Heart left ventricle (tissue), 13 donors: ENCODE data around the gene FOXP1.

Experiments
- POLR2A ChIP-seq, 2 donors: fragments of 450-650 bp; IDR thresholded peaks; one replicate each; pipeline ENCODE4 v1.6.1; 2017; ENCODE audit warnings: antibody characterized with exemption in 2 of 2, mild to moderate bottlenecking in 2 of 2, moderate library complexity in 2 of 2
- TF ChIP-seq, protein P1 (sequence below), 12 donors: fragments of 200-600 bp; sonication (generic) in 4 of 12; IDR thresholded peaks; one replicate each; pipeline versions ENCODE4 v1.5.0 to v1.8.0; 2018 to 2022; ENCODE audit warnings: antibody characterized with exemption in 12 of 12, mild to moderate bottlenecking in 5 of 12
- donor health status: ischemic (EF 13 %, LVEDD 7.1; RV severe dilation, severe dysfunction).
- donor health status: DM: no; HTN: yes; CAD: no.
- donor health status: DM: no; HTN: no; CAD: no.
- donor health status: ischemic (EF 25% LVEDD 6.9; RV normal size, moderate dysfunction).
- donor health status: ischemic (EF 25% LVEDD 5.7; RV mildly dilated, moderate dysfunction).
- donor health status: ischemic (EF 35%, LVEDD 5.7; RV mildly dilated, moderate dysfunction).
- donor health status: nonischemic (EF 11% LVEDD 7.7; RV severe dilation, severe dysfunction).
- donor health status: DM: yes; HTN: yes; CAD: no.
- donor health status: PGD.
- donor health status: ischemic (EF 29% LVEDD 5.4; RV normal size, mild dysfunction).
- donor health status: nonischemic (EF 23%, LVEDD 6.1; RV moderate dilation, normal function).

DNA sequence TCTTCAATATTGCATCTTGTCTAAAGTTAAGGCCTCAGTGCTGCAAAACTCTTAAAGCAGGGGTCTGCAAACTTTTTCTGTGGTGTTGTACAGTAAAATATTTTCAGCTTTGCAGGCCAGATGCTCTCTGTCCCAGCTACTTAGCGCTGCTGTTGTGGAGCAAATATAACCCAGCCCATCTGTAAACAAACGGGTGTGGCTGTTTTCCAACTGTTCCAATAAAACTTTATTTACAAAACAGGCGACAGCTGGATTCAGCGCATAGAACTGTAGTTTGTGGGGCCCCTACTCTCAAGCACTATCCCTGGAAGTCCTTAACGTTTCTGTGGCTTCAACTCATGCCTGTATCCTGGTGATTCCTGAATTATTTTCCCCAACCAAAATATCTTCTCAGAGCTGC, 365.0 kb downstream of the FOXP1 start:
- TF ChIP-seq, protein P1, sequence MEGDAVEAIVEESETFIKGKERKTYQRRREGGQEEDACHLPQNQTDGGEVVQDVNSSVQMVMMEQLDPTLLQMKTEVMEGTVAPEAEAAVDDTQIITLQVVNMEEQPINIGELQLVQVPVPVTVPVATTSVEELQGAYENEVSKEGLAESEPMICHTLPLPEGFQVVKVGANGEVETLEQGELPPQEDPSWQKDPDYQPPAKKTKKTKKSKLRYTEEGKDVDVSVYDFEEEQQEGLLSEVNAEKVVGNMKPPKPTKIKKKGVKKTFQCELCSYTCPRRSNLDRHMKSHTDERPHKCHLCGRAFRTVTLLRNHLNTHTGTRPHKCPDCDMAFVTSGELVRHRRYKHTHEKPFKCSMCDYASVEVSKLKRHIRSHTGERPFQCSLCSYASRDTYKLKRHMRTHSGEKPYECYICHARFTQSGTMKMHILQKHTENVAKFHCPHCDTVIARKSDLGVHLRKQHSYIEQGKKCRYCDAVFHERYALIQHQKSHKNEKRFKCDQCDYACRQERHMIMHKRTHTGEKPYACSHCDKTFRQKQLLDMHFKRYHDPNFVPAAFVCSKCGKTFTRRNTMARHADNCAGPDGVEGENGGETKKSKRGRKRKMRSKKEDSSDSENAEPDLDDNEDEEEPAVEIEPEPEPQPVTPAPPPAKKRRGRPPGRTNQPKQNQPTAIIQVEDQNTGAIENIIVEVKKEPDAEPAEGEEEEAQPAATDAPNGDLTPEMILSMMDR (IDR thresholded peaks at IDR 0.05) = no peak
- TF ChIP-seq POLR2A (IDR thresholded peaks at IDR 0.05) = no peak
